K562 (cell line): ENCODE results near the gene ITPKA. TPM values are rescaled to one million over a fixed set of nuclear protein-coding genes. Genes with fewer than 3 reads are reported as not detected.
A peak's percentile ranks its signal among the peaks of the same experiment; 100 is the strongest.

Source experiments
- ATAC-seq: fragments of 200-7000 bp; cut with Tn5 transposase; 3 replicates; pipeline ENCODE4 v1.9.1; 2020; ENCODE audit warnings: moderate library complexity
- BruUV-seq: library from RNA; stranded (reverse); fragments of 400-500 nt; replicated peaks from 2 replicates; lab custom pipeline; 2021; lab: Mats Ljungman, UMichigan
- CTCF ChIA-PET: fragments of 300-600 bp; formaldehyde crosslinking; extraction: SDS; loops from one replicate; lab custom pipeline; 2021; ENCODE audit warnings: low intra/inter-chr PET ratio; lab: Yijun Ruan, JAX
- POLR2A ChIA-PET: fragments of 300-600, 350-650 bp; sonication (Branson Sonifier 250); formaldehyde crosslinking; extraction: SDS; loops from one replicate; lab custom pipeline; 2021; ENCODE audit warnings: antibody characterized with exemption, inconsistent platforms; lab: Yijun Ruan, JAX
- DNase-seq, 4 experiments: peaks; one replicate each; pipeline versions ENCODE4 v3.0.0 to v3.0.0-alpha.2; 2011 to 2018; ENCODE audit warnings: low spot score in 3 of 4, mixed read lengths in 3 of 4; ENCODE audit errors: extremely low read depth in 1 of 4
- FAIRE-seq: peaks from 2 replicates; lab custom pipeline; 2011; peaks lifted over from hg19 to GRCh38; lab: Jason Lieb, UNC
- H2AFZ ChIP-seq: 2 replicates; pipeline ENCODE4 v1.6.0; 2011; ENCODE audit warnings: low read depth, low read length, control low read depth, inconsistent platforms
- H3K27ac ChIP-seq: fragments of 200-600 bp; 3 replicates; pipeline ENCODE4 v1.8.0; 2011; ENCODE audit warnings: low read depth, mild to moderate bottlenecking, control low read depth, inconsistent platforms, low read length, moderate library complexity, mixed read lengths; ENCODE audit errors: extremely low read depth
- H3K27me3 ChIP-seq, 2 experiments: fragments of 300-600 bp in 1 of 2; 2 replicates in 1 of 2; 3 replicates in 1 of 2; pipeline versions ENCODE4 v1.6.0 to v1.8.0; 2011; ENCODE audit warnings: inconsistent platforms in 2 of 2, low read length in 2 of 2, mild to moderate bottlenecking in 1 of 2, mixed read lengths in 1 of 2, moderate library complexity in 1 of 2; ENCODE audit not compliant: control insufficient read depth in 2 of 2, insufficient read depth in 2 of 2
- H3K36me3 ChIP-seq: fragments of 300-600 bp; 3 replicates; pipeline ENCODE4 v1.8.0; 2011; ENCODE audit warnings: mild to moderate bottlenecking, low read length, inconsistent platforms; ENCODE audit not compliant: control insufficient read depth, insufficient read depth
- H3K4me1 ChIP-seq, 2 experiments: fragments of 200-600 bp in 1 of 2; replicated peaks in 1 of 2; 2 replicates in 1 of 2; 3 replicates in 1 of 2; pipeline versions ENCODE4 v1.5.1 to v1.8.0; 2011; ENCODE audit warnings: inconsistent platforms in 2 of 2, low read length in 2 of 2, mild to moderate bottlenecking in 1 of 2, mixed read lengths in 1 of 2, moderate library complexity in 1 of 2; ENCODE audit not compliant: control insufficient read depth in 2 of 2, insufficient read depth in 2 of 2
- H3K4me2 ChIP-seq: 2 replicates; pipeline ENCODE4 v1.6.1; 2011; ENCODE audit warnings: low read length, control low read depth, inconsistent platforms, mixed read lengths; ENCODE audit not compliant: insufficient read depth
- H3K4me3 ChIP-seq: fragments of 200-600 bp; sonication (generic), shearing (Covaris generic); 2 replicates; pipeline ENCODE4 v1.5.1; 2016; ENCODE audit warnings: control low read depth, inconsistent platforms
- H3K79me2 ChIP-seq: fragments of 200-600 bp; 3 replicates; pipeline ENCODE4 v1.8.0; 2011; ENCODE audit warnings: low read length, inconsistent platforms; ENCODE audit not compliant: control insufficient read depth, insufficient read depth
- H3K9ac ChIP-seq, 2 experiments: 2 replicates each; pipeline versions ENCODE4 v1.6.0 to v1.6.1; 2011; ENCODE audit warnings: low read depth in 2 of 2, low read length in 2 of 2, control low read depth in 1 of 2, inconsistent platforms in 1 of 2, mild to moderate bottlenecking in 1 of 2, mixed read lengths in 1 of 2; ENCODE audit not compliant: insufficient read depth in 1 of 2
- H3K9me1 ChIP-seq: one replicate; pipeline ENCODE4 v1.6.0; 2011; ENCODE audit warnings: inconsistent platforms, mild to moderate bottlenecking, low read length, moderate library complexity; ENCODE audit not compliant: control insufficient read depth, insufficient read depth
- H3K9me3 ChIP-seq: replicated peaks from 2 replicates; pipeline ENCODE4 v1.5.1; 2011; ENCODE audit warnings: low read depth, low read length, inconsistent platforms; ENCODE audit not compliant: control insufficient read depth, insufficient read depth
- H4K20me1 ChIP-seq: replicated peaks from 2 replicates; pipeline ENCODE4 v1.6.1; 2011; ENCODE audit warnings: low read length, inconsistent platforms, mixed read lengths; ENCODE audit not compliant: control insufficient read depth, insufficient read depth
- CXXC5 ChIP-seq: fragments of 250-450 bp; sonication (Bioruptor Pico); IDR thresholded peaks from 2 replicates; pipeline ENCODE4 v1.8.0; 2022; ENCODE audit warnings: inconsistent platforms, mild to moderate bottlenecking, moderate library complexity
- DIDO1 ChIP-seq: fragments of 450-650 bp; IDR thresholded peaks from 2 replicates; pipeline ENCODE4 v1.6.1; 2016; ENCODE audit warnings: low read depth, missing biosample characterization, missing genetic modification characterization
- E4F1 ChIP-seq: fragments of 250-450 bp; sonication (Bioruptor Pico); IDR thresholded peaks from 2 replicates; pipeline ENCODE4 v1.5.0; 2021; ENCODE audit warnings: mild to moderate bottlenecking, borderline replicate concordance
- FOXA3 ChIP-seq, 2 experiments: fragments of 450-650 bp in 1 of 2; sonication (generic) in 1 of 2; formaldehyde crosslinking; IDR thresholded peaks in 1 of 2; conservative IDR thresholded peaks in 1 of 2; 2 replicates each; pipeline versions ENCODE4 v1.4.0 to v1.8.0; 2020 to 2022; ENCODE audit warnings: mild to moderate bottlenecking in 2 of 2, missing genetic modification reagents in 1 of 2
- L3MBTL2 ChIP-seq: fragments of 450-650 bp; IDR thresholded peaks from 2 replicates; pipeline ENCODE4 v1.6.1; 2016; ENCODE audit warnings: mild to moderate bottlenecking, moderate library complexity
- MCM2 ChIP-seq: fragments of 450-650 bp; IDR thresholded peaks from 2 replicates; pipeline ENCODE4 v1.6.1; 2017; ENCODE audit warnings: low read depth, mild to moderate bottlenecking
- MTA2 ChIP-seq: fragments of 450-650 bp; IDR thresholded peaks from 2 replicates; pipeline ENCODE4 v1.6.1; 2016; ENCODE audit warnings: low read depth
- MTA3 ChIP-seq: fragments of 450-650 bp; formaldehyde crosslinking; IDR thresholded peaks from 2 replicates; pipeline ENCODE4 v1.6.1; 2017; ENCODE audit warnings: mild to moderate bottlenecking, borderline replicate concordance
- MYNN ChIP-seq, 2 experiments: sonication (generic); formaldehyde crosslinking in 1 of 2; IDR thresholded peaks; 2 replicates each; pipeline versions ENCODE4 v1.5.0 to v1.6.1; 2016 to 2020; ENCODE audit warnings: antibody characterized with exemption in 1 of 2, missing genetic modification reagents in 1 of 2
- NELFE ChIP-seq: IDR thresholded peaks from 2 replicates; pipeline ENCODE4 v1.6.1; 2011; ENCODE audit warnings: mild to moderate bottlenecking; ENCODE audit not compliant: insufficient read depth, insufficient read length
- NFRKB ChIP-seq: fragments of 450-650 bp; IDR thresholded peaks from 2 replicates; pipeline ENCODE4 v1.6.1; 2016; ENCODE audit warnings: low read depth
- NONO ChIP-seq, 2 experiments: fragments of 200-400 bp in 1 of 2; fragments of 450-650 bp in 1 of 2; formaldehyde crosslinking in 1 of 2; IDR thresholded peaks; 2 replicates each; pipeline ENCODE4 v1.6.1; 2017; ENCODE audit warnings: low read depth in 2 of 2, mild to moderate bottlenecking in 2 of 2, moderate library complexity in 2 of 2, low read length in 1 of 2
- ZFX ChIP-seq: sonication (generic); formaldehyde crosslinking; IDR thresholded peaks from 2 replicates; pipeline ENCODE4 v1.8.0; 2022; ENCODE audit warnings: mild to moderate bottlenecking, missing genetic modification reagents, moderate library complexity
- ZNF444 ChIP-seq: fragments of 250-450 bp; sonication (Bioruptor Pico); IDR thresholded peaks from 2 replicates; pipeline ENCODE4 v1.4.0; 2020; ENCODE audit warnings: mild to moderate bottlenecking, moderate library complexity
- ZNF589 ChIP-seq: fragments of 200-800 bp; sonication (Bioruptor generic); IDR thresholded peaks from 2 replicates; pipeline ENCODE4 v1.6.1; 2016; ENCODE audit warnings: low read depth, missing genetic modification characterization, missing compliant biosample characterization
- ZNF766 ChIP-seq: fragments of 200-800 bp; sonication (Bioruptor generic); conservative IDR thresholded peaks from 2 replicates; pipeline ENCODE4 v1.6.1; 2016; ENCODE audit warnings: missing genetic modification characterization, missing compliant biosample characterization
- WGBS: fragments of 100-300 bp; shearing (Covaris generic); methylation state at CpG from one replicate; pipeline ENCODE4 v1.1.6; 2016; ENCODE audit warnings: low coverage, mixed read lengths; ENCODE audit not compliant: insufficient coverage; ENCODE audit errors: missing lambda C conversion rate; 5-methylcytosine and 5-hydroxymethylcytosine counted together
- in situ Hi-C: fragments of 300-500 bp; cut with MboI; formaldehyde crosslinking; loops from 4 replicates; pipeline ENCODE4 v1.15.0; 2018; ENCODE audit warnings: inconsistent platforms, mixed read lengths
- intact Hi-C: fragments of 100-400 bp; cut with micrococcal nuclease; formaldehyde crosslinking; loops from 2 replicates; pipeline ENCODE4 v1.14.2; 2022
- polyA plus RNA-seq, 8 experiments: library from polyadenylated mRNA; depleted of rRNA in 4 of 8; stranded (reverse) in 5 of 8; unstranded in 3 of 8; fragments of >200 nt; fragmentation: Nextera tagmentation in 2 of 8; fragmentation: Illumina TruSeq in 1 of 8; extraction: Ambion mirVana in 2 of 8; extraction: Trizol in 1 of 8; gene quantifications; 2 replicates each; pipeline versions ENCODE4 v1.2.1 to v1.2.3, GENCODE V29; 2011 to 2014; ENCODE audit warnings: inconsistent platforms in 1 of 8, missing spikeins in 1 of 8
- total RNA-seq, 7 experiments: library from RNA; depleted of rRNA in 6 of 7; stranded (reverse); fragments of >200 nt in 6 of 7; fragmentation: Illumina TruSeq in 2 of 7; extraction: Trizol in 2 of 7; gene quantifications; 2 replicates each; pipeline versions ENCODE4 v1.2.1 to v1.2.3, GENCODE V29; 2011 to 2021; ENCODE audit warnings: low replicate concordance in 1 of 7
- TF ChIP-seq, protein P1 (sequence below): fragments of 450-650 bp; formaldehyde crosslinking; conservative IDR thresholded peaks from 2 replicates; pipeline ENCODE4 v1.4.0; 2022; ENCODE audit warnings: mild to moderate bottlenecking, missing genetic modification characterization

ITPKA gene
- total and polyA plus RNA-seq, 9 of the 15 experiments (the other 6 are each of a cell fraction or from before 2014, with no cell fraction given): 0.14 to 68.4 (median 11.5) TPM

DNA sequence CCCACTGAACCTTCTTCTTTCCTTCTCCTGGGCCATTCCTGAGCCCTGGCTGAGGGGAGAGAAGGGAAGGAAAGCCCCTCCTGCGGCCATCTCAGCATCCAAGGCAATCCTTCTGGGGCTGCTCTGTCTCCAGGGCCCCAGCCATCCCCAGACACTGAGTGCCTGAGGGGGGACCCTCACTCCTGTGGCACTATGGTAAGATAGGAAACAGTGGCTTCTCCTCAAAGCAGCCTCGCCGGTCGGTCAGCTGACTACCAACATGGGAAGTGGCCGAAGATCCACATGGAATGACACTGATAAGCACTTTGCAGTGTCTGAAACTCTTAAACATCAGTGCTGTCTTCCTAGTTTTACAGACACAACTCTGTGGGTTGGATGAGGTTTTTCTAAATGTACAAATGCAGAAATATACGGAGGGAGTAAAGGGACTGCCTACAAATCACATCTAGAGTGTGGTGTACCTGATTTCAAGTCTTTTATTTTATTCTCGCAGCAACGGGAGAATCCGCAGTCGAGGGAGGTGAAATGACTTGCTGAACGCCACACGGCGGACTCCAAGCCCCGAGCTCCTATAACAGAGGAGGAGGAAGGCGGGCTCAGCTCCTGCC, 973 bp upstream of the ITPKA start (continued):
- TF ChIP-seq ZNF589 (CRISPR knock-in tag) (peak; percentile 80; the same call in 1 of the 2 replicates), MTA3 (0 out of 2 replicates have a peak, but pooled peaks have one; percentile 3), NELFE (no peak), DIDO1 (tag) (0 out of 2 replicates have a peak, but pooled peaks have one; percentile 47), ZNF444 (CRISPR knock-in tag) (no peak), MTA2 (no peak), ZNF766 (CRISPR knock-in tag) (peak; percentile 55), MCM2 (no peak), L3MBTL2 (peak; percentile 32)
- TF ChIP-seq, protein P1, sequence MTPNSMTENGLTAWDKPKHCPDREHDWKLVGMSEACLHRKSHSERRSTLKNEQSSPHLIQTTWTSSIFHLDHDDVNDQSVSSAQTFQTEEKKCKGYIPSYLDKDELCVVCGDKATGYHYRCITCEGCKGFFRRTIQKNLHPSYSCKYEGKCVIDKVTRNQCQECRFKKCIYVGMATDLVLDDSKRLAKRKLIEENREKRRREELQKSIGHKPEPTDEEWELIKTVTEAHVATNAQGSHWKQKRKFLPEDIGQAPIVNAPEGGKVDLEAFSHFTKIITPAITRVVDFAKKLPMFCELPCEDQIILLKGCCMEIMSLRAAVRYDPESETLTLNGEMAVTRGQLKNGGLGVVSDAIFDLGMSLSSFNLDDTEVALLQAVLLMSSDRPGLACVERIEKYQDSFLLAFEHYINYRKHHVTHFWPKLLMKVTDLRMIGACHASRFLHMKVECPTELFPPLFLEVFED (CRISPR knock-in tag): no peak

DNA sequence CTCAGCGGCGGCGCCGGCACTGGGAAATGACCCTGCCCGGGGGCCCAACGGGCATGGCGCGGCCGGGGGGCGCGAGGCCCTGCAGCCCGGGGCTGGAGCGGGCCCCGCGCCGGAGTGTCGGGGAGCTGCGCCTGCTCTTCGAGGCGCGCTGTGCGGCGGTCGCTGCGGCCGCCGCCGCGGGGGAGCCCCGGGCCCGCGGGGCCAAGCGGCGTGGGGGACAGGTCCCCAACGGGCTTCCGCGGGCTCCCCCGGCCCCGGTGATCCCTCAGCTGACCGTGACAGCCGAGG, 172 bp downstream of the ITPKA start:
- Histone ChIP-seq H3K9me1 (no peaks in the 10 kb centered on the region), H3K79me2 (peaks cover 36% of the 10 kb centered on the region), H4K20me1 (no peaks in the 10 kb centered on the region), H3K9ac (peak overlapping the region; percentile 61 to 94), H3K4me3 (peak overlapping the region; percentile 60), H3K4me1 (peaks cover 24 to 42% of the 10 kb centered on the region in 2 experiments), H3K27me3 (no peaks in the 10 kb centered on the region), H3K4me2 (peak overlapping the region; percentile 90), H2AFZ (peak overlapping the region; percentile 82), H3K36me3 (0 out of 3 replicates have a peak, but pooled peaks cover 6% of the 10 kb centered on the region), H3K9me3 (no peaks in the 10 kb centered on the region), H3K27ac (peak overlapping the region; percentile 74; the same call in 2 of the 3 replicates)
- DNase-seq: no peak
- WGBS: 0% methylated on average over 3 of the region's 41 CpGs
- peak; percentile 2; the same call in 2 of the 3 replicates for ATAC-seq
- POLR2A ChIA-PET: interaction anchor here (0.6 to 1.7 kb wide), 4 partner anchors 9 to 37 kb away, joined by 3 to 14 read pairs (median 4); no protein-coding TSS in a partner anchor
- FAIRE-seq: no peak
- BruUV-seq: no TSS peak
- in situ Hi-C loops (no loop called here), intact Hi-C loops (loop anchor here (2.0 to 5.0 kb wide), 2 partner anchors 19 to 478 kb away; partner anchors contain the start of genes EHD4 and LTK)
- CTCF ChIA-PET: no interaction called here
- TF ChIP-seq NFRKB: no peak
- TF ChIP-seq NONO (IDR thresholded peaks at IDR 0.05; ENCODE audit: low read depth in 2 of 2, low read length in 1 of 2): 0 out of 4 replicates have a peak, but pooled peaks of 1 of the 2 experiments have one; percentile 12
- no peak for TF ChIP-seq FOXA3 (CRISPR knock-in tag; conservative IDR thresholded peaks at IDR 0.05 in 1 of 2, IDR thresholded peaks at IDR 0.05 in 1 of 2)
- 0 out of 2 replicates have a peak, but pooled peaks have one; percentile 14 for TF ChIP-seq E4F1
- TF ChIP-seq MYNN (IDR thresholded peaks at IDR 0.05): no peak
- no peak for TF ChIP-seq MYNN (CRISPR knock-in tag; IDR thresholded peaks at IDR 0.05)
- no peak for TF ChIP-seq ZFX
- TF ChIP-seq CXXC5 (CRISPR knock-in tag): 0 out of 2 replicates have a peak, but pooled peaks have one; percentile 60
